SK-MEL-5 (cell line): ENCODE measurements around the gene PRKD2. TPM values are rescaled to one million over a fixed set of nuclear protein-coding genes. Genes with fewer than 3 reads are reported as not detected.
"Not testable (repeated sequence)": the region's sequence is repeated elsewhere in the genome, so short reads cannot be mapped to it uniquely, and the experiment has no call there.

Experiments used
- DNase-seq: peaks from one replicate; pipeline ENCODE4 v3.0.0-alpha.2; 2016; ENCODE audit warnings: low read depth, low spot score
- in situ Hi-C: cut with HindIII; loops from 2 replicates; pipeline ENCODE4 v1.10.0; 2016; ENCODE audit warnings: low sequenced_read_pairs, high pct_unique_total_duplicates, low pct_unique_long_range_greater_than_20kb
- small RNA-seq, 2 experiments: library from RNA; depleted of rRNA; stranded (forward); fragments of <200 nt; gene quantifications; one replicate each; pipeline ENCODE3, GENCODE V24; 2014
- total RNA-seq: library from RNA; depleted of rRNA; stranded (reverse); fragments of >200 nt; shearing (Covaris generic); gene quantifications from 2 replicates; pipeline ENCODE4 v1.2.3, GENCODE V29; 2014; rRNA removed

Gene PRKD2
- total RNA-seq, 1 experiment from 2014 or later, result 3.2 TPM

GRCh38 chr19:46631481-46631880 is 85.4 kb downstream of the PRKD2 start:
- in situ Hi-C loops, result no loop called here
- no peak for DNase-seq

GRCh38 chr19:46630586-46631205 is 86.2 kb downstream of the PRKD2 start:
- in situ Hi-C loops, result no loop called here
- no peak for DNase-seq

DNA sequence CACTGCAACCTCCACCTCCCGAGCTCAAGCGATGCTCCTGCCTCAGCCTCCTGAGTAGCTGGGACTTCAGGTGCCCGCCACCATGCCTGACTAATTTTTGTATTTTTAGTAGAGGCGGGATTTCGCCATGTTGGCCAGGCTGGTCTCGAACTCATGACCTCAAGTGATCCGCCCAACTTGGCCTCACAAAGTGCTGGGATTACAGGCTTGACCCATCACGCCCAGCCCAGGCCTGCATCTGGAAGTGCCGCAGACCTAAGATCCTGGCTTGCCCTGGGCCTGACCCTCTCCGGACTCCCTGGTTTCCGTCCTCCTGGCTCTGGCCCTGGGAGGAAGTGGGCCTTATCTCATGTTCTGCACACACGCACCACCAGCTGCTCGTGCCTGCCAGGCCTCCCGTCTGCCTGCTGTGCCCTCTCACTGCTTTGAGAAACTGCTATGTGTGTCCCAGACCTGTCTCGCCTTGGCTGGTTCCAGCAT is 87.3 kb downstream of the PRKD2 start:
- DNase-seq, result no peak

DNA sequence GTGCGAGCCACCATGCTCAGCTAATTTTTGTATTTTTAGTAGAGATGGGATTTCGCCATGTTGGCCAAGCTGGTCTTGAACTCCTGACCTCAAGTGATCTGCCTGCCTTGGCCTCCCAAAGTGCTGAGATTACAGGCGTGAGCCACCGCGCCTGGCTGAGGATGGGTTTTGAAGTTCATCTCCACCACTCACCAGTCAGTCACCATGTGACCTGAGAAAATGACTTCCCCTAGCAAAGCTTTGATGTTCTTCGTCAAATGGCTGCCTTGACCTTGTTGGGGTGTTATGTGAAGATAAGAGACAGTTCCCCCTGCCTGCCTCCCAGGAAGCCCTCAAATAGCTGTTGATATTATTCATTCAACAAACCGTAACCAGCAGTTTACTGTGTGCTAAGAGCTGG is 87.9 kb downstream of the PRKD2 start:
- in situ Hi-C loops, DNase-seq: not testable (repeated sequence)

More for the DNA sequence above, 87.3 kb downstream of the PRKD2 start:
- in situ Hi-C loops, result no loop called here

DNA sequence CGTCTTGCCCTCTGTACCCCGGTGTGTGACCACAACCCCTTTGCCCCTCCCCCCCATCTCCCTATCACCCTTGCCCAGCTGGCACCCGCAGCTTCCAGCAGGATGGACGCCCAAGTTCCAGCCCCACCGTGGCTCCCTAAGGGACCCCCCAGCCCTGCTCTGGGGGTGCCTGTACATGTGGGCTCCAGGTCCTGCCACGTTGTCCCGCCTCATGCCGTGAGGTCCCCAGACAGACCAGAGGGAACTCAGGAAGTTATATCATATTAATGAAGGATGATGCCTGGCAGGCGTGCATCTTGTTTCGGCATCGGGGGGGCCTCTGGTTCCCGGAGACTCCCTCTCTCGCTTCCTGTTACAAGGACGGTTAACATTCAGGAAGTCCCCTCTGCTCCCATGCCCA is 90.5 kb downstream of the PRKD2 start:
- DNase-seq, result no peak

DNA sequence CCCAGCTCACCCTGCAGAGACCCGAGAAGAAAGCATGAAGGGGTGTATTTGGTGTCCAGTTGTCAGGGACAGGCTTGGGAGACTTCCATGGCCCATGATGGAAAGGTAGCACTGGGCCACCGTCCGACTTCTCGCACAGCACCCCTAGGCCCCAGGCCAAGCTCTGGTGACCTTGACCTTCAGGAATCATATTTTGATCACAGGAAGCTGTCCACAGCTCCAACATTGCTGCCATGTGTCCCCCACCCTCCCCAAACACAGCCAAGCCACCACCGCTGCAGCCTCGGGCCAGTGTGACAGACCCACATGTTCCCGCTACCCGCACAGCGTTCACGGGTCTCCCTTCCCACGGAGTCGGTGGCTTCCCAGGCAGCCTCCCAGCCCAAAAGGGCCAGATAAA is 91.2 kb downstream of the PRKD2 start:
- in situ Hi-C loops, result no loop called here
- no peak for DNase-seq

More for the DNA sequence above, 90.5 kb downstream of the PRKD2 start:
- in situ Hi-C loops, result no loop called here

DNA sequence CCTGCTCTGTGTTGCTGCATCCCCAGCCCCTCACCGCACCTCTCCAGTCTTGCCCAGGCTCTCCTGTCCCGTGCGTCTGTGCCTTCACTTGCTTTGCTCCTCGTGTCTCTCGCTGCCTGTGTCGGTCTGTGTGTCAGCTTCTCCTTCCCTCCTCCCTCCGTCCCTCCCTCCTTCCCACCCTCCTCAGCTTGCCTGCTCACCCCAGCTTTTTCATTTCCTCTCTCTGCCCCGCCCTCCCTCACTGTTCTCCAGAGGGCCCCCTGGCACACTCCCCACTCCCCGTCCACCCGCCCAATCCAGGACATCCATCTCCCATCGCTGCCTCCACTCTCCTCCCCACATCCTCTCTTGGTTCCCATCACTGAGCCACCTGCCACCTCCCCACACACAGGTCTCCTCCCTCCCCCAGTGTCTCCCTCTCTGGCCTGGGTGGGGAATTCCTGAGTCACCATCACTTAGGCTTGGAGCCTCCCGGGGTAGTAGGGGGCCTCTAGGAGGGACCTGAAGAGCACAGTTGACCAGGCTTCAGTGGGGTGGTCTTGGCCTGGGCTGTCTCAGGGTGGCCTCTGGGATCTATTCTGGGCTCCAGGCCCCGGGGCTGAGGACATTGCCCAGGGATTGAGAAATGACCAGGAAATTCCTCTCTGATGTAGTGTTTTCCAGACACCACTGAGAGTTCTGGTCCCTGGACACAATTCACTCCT is 91.8 kb downstream of the PRKD2 start, which contains the start of gene PTGIR:
PTGIR (minus strand) TSS at position 132 of the 704 bp plus-strand sequence. CDS start 864 bp downstream, outside the sequence.
- in situ Hi-C loops, result no loop called here
- DNase-seq, result no peak

Small RNA genes within 50 kb of the gene (small RNA-seq; reads per million reads assigned to genes)
- gene MIR320E (0 to 0.05 reads per million in 2 experiments), gene RF00019 (0 reads per million in 2 experiments), gene RN7SL364P (0.15 to 41.5 reads per million in 2 experiments)

Other genes starting within 250 kb of the PRKD2 start
- gene PNMA8A, start 245.6 kb downstream of the PRKD2 start, total RNA-seq, result 22.9 and 24.5 TPM in 2 replicates
- gene PNMA8B, start 221.2 kb downstream of the PRKD2 start, total RNA-seq, result not detected in 2 replicates
- gene CALM3, start 115.8 kb downstream of the PRKD2 start, total RNA-seq, result 106 and 117 TPM in 2 replicates
- not detected in 2 replicates for gene PTGIR, start 92.0 kb downstream of the PRKD2 start, total RNA-seq
- gene GNG8, start 80.9 kb downstream of the PRKD2 start, total RNA-seq, result not detected in 2 replicates
- 3.4 and 3.8 TPM in 2 replicates for gene DACT3, start 55.9 kb downstream of the PRKD2 start, total RNA-seq
- 10.3 and 11.3 TPM in 2 replicates for gene FKRP, start 28.9 kb upstream of the PRKD2 start, total RNA-seq
- gene STRN4, start 29.3 kb upstream of the PRKD2 start, total RNA-seq, result 52.7 and 61.9 TPM in 2 replicates
- 90.2 and 105 TPM in 2 replicates for gene SLC1A5, start 71.5 kb upstream of the PRKD2 start, total RNA-seq
- 182 and 183 TPM in 2 replicates for gene AP2S1, start 133.7 kb upstream of the PRKD2 start, total RNA-seq
- 14.2 and 16.8 TPM in 2 replicates for gene ARHGAP35, start 143.9 kb upstream of the PRKD2 start, total RNA-seq